SU-DHL-6 (cell line): ENCODE measurements around the gene USF1.

Source experiments
- H2AFZ ChIP-seq: fragments of 200-600 bp; sonication (generic); 2 replicates; pipeline ENCODE4 v1.6.1; 2014; ENCODE audit warnings: low read depth, mild to moderate bottlenecking, moderate library complexity, mixed read lengths, antibody characterized with exemption, low read length; ENCODE audit not compliant: severe bottlenecking
- H3F3A ChIP-seq: fragments of 200-600 bp; shearing (Covaris generic); 2 replicates; pipeline ENCODE4 v1.6.0; 2016; ENCODE audit warnings: antibody characterized with exemption, mild to moderate bottlenecking; ENCODE audit not compliant: insufficient read depth
- H3K27ac ChIP-seq: fragments of 200-600 bp; sonication (generic); 2 replicates; pipeline ENCODE4 v1.5.1; 2016; ENCODE audit warnings: low read depth, mild to moderate bottlenecking, low read length, moderate library complexity, mixed read lengths
- H3K27me3 ChIP-seq: fragments of 200-600 bp; sonication (generic), shearing (Covaris generic); 2 replicates; pipeline ENCODE4 v1.6.0; 2014; ENCODE audit warnings: mild to moderate bottlenecking, low read length
- H3K36me3 ChIP-seq: fragments of 200-600 bp; sonication (generic); 2 replicates; pipeline ENCODE4 v1.6.1; 2014; ENCODE audit warnings: mild to moderate bottlenecking, low read length, mixed read lengths
- H3K4me2 ChIP-seq: fragments of 300-600, 200-600 bp; shearing (Covaris generic), sonication (generic); 2 replicates; pipeline ENCODE4 v1.6.0; 2014; ENCODE audit warnings: low read length, low read depth, mild to moderate bottlenecking; ENCODE audit not compliant: poor library complexity, severe bottlenecking
- H3K4me3 ChIP-seq: fragments of 200-600 bp; sonication (generic); 2 replicates; pipeline ENCODE4 v1.5.1; 2014; ENCODE audit warnings: antibody characterized with exemption, low read length, mild to moderate bottlenecking, mixed read lengths; ENCODE audit not compliant: insufficient read depth, poor library complexity, severe bottlenecking
- H3K79me2 ChIP-seq: fragments of 200-600 bp; sonication (generic); 2 replicates; pipeline ENCODE4 v1.6.1; 2014; ENCODE audit warnings: mild to moderate bottlenecking, low read length, moderate library complexity; ENCODE audit not compliant: insufficient read depth
- H3K9ac ChIP-seq: fragments of 200-600 bp; sonication (generic); 2 replicates; pipeline ENCODE4 v1.7.0; 2014; ENCODE audit warnings: mild to moderate bottlenecking, low read length
- H3K9me2 ChIP-seq: fragments of 200-600 bp; sonication (generic); replicated peaks from 2 replicates; pipeline ENCODE4 v1.6.1; 2014; ENCODE audit warnings: low read length; ENCODE audit not compliant: insufficient read depth
- H3K9me3 ChIP-seq: fragments of 200-600 bp; sonication (generic); 2 replicates; pipeline ENCODE4 v1.6.1; 2014; ENCODE audit warnings: low read length, mixed read lengths; ENCODE audit not compliant: insufficient read depth
- H4K20me1 ChIP-seq: fragments of 200-600 bp; sonication (generic); 2 replicates; pipeline ENCODE4 v1.6.1; 2014; ENCODE audit warnings: low read depth, mild to moderate bottlenecking, antibody characterized with exemption, low read length, moderate library complexity, mixed read lengths
- EZH2phosphoT487 ChIP-seq: fragments of 200-600 bp; sonication (generic), shearing (Covaris generic); conservative IDR thresholded peaks from 2 replicates; pipeline ENCODE4 v1.6.1; 2018; ENCODE audit warnings: mild to moderate bottlenecking, antibody characterized with exemption, low read length, moderate library complexity, mixed read lengths
- TF ChIP-seq, protein P1 (sequence below): fragments of 200-600 bp; sonication (generic); IDR thresholded peaks from one replicate; pipeline ENCODE4 v1.5.1; 2017; ENCODE audit warnings: antibody characterized with exemption, mild to moderate bottlenecking, low read length, moderate library complexity; ENCODE audit not compliant: insufficient read depth, poor library complexity, severe bottlenecking

USF1 gene

DNA sequence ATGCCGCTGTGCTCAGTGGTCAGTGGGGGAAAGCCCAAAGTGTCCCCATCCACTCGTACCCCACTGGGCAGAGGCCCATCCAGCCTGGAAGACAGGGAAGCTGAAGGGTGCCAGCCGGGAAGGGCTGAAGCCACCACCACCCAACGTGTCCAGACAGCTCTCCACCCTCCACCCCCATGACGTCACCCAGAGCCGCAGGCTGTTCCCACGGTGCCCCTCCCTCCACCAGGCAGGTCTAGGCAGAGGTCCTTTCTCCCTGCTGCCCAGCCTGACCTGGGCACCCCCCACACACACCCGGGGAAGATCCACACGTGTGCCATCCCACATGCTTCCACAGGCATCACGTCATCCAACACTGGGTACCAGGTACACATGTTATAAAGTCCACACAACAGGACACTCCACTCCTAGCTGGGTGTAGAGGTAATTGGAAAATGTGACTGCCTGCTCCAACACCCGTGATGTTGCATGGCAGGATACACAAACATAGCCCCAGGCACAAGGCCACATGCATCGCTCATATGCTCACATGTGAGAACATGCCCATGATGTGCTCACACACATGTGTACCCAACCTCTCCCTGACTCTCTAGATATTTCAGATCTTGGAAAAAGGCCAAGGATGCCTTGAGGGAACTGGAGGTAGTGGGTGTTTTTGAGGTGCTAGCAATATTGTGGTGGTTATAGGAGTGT, 29.0 kb upstream of the USF1 start:
- no peaks in the 10 kb centered on the region for H3K9me2 ChIP-seq
- H3K27ac ChIP-seq: no peak overlapping the region
- no peaks in the 10 kb centered on the region for H3K9me3 ChIP-seq
- no peak overlapping the region for H2AFZ ChIP-seq
- H3K9ac ChIP-seq: no peak overlapping the region
- TF ChIP-seq EZH2phosphoT487: no peak
- TF ChIP-seq, protein P1, sequence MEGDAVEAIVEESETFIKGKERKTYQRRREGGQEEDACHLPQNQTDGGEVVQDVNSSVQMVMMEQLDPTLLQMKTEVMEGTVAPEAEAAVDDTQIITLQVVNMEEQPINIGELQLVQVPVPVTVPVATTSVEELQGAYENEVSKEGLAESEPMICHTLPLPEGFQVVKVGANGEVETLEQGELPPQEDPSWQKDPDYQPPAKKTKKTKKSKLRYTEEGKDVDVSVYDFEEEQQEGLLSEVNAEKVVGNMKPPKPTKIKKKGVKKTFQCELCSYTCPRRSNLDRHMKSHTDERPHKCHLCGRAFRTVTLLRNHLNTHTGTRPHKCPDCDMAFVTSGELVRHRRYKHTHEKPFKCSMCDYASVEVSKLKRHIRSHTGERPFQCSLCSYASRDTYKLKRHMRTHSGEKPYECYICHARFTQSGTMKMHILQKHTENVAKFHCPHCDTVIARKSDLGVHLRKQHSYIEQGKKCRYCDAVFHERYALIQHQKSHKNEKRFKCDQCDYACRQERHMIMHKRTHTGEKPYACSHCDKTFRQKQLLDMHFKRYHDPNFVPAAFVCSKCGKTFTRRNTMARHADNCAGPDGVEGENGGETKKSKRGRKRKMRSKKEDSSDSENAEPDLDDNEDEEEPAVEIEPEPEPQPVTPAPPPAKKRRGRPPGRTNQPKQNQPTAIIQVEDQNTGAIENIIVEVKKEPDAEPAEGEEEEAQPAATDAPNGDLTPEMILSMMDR: no peak
- no peak overlapping the region for H3K4me3 ChIP-seq
- H4K20me1 ChIP-seq: no peaks in the 10 kb centered on the region
- H3K79me2 ChIP-seq: no peaks in the 10 kb centered on the region
- no peaks in the 10 kb centered on the region for H3K27me3 ChIP-seq
- H3K36me3 ChIP-seq: no peaks in the 10 kb centered on the region
- H3K4me2 ChIP-seq: no peak overlapping the region
- H3F3A ChIP-seq: peaks cover 11% of the 10 kb centered on the region; the same call in 1 of the 2 replicates

DNA sequence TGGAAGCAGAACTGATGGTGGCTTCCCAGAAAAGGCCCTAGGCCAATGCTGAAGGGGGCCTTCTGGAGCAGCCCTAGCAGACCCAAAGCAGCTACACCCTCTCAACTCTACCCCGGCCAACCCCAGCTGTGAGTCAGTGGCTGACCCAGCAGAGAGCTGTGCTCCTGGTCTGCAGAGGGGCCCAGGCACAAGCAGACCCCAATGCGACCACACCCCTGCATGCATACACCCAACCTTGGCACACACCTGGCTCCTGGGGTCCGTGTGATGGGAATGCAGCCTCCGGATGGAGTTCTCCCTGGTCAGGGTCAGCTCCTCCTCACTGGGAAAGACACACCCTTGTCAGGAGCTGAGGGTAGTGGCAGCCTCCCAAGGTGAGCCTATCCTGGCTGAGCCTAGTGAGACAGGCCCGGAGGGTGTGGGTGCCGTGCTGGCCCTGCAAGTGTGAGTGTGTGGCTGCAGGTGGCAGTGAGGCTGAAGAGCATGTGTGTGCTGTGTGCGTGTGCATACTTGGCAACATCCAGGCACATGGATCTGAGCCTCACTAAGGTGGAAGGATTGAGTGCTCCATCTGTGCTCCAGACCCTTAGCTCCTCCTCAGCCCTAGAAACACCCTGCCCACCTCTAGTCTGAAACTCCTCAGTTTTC, 27.8 kb upstream of the USF1 start:
- H3K27ac ChIP-seq: no peak overlapping the region
- H4K20me1 ChIP-seq: no peaks in the 10 kb centered on the region
- H3K9me2 ChIP-seq: no peaks in the 10 kb centered on the region
- H3K9me3 ChIP-seq: no peaks in the 10 kb centered on the region
- peaks cover 11% of the 10 kb centered on the region; the same call in 1 of the 2 replicates for H3F3A ChIP-seq
- peaks cover 10% of the 10 kb centered on the region for H3K79me2 ChIP-seq
- no peak overlapping the region for H3K4me2 ChIP-seq
- H2AFZ ChIP-seq: no peak overlapping the region
- TF ChIP-seq, protein P1: no peak
- TF ChIP-seq EZH2phosphoT487: no peak
- H3K36me3 ChIP-seq: no peaks in the 10 kb centered on the region
- no peak overlapping the region for H3K9ac ChIP-seq
- H3K4me3 ChIP-seq: no peak overlapping the region
- no peaks in the 10 kb centered on the region for H3K27me3 ChIP-seq

GRCh38 chr1:161072751-161073449, 27.1 kb upstream of the USF1 start:
- H3K4me3 ChIP-seq: no peak overlapping the region
- H3K9me2 ChIP-seq: no peaks in the 10 kb centered on the region
- no peak for TF ChIP-seq EZH2phosphoT487
- TF ChIP-seq, protein P1: no peak
- no peak overlapping the region for H2AFZ ChIP-seq
- no peaks in the 10 kb centered on the region for H4K20me1 ChIP-seq
- no peak overlapping the region for H3K4me2 ChIP-seq
- no peak overlapping the region for H3K9ac ChIP-seq
- H3F3A ChIP-seq: peaks cover 11% of the 10 kb centered on the region; the same call in 1 of the 2 replicates
- no peaks in the 10 kb centered on the region for H3K27me3 ChIP-seq
- H3K79me2 ChIP-seq: peaks cover 17% of the 10 kb centered on the region
- H3K36me3 ChIP-seq: no peaks in the 10 kb centered on the region
- H3K9me3 ChIP-seq: no peaks in the 10 kb centered on the region
- H3K27ac ChIP-seq: no peak overlapping the region
